SK-N-SH (cell line): ENCODE measurements around the gene C11orf97.

Experiments
- CHD2 ChIP-seq: fragments of 150-350 bp; IDR thresholded peaks from 2 replicates; pipeline ENCODE4 v1.6.1; 2018; ENCODE audit warnings: low read length; ENCODE audit not compliant: partially characterized antibody
- EZH2phosphoT487 ChIP-seq: fragments of 200-600 bp; sonication (generic); IDR thresholded peaks from 2 replicates; pipeline ENCODE4 v1.6.1; 2017; ENCODE audit warnings: low read depth, mixed run types, mild to moderate bottlenecking, antibody characterized with exemption, moderate library complexity, borderline replicate concordance
- GABPA ChIP-seq: IDR thresholded peaks from 2 replicates; pipeline ENCODE4 v1.4.0; 2012; ENCODE audit warnings: low read depth, mild to moderate bottlenecking
- JUND ChIP-seq: IDR thresholded peaks from 2 replicates; pipeline ENCODE4 v1.4.0; 2012
- MEF2A ChIP-seq: IDR thresholded peaks from 2 replicates; pipeline ENCODE4 v1.4.0; 2012; ENCODE audit warnings: low read depth, borderline replicate concordance
- POLR2AphosphoS5 ChIP-seq: IDR thresholded peaks from 2 replicates; pipeline ENCODE4 v1.6.1; 2012; ENCODE audit warnings: low read depth, low read length
- RAD21 ChIP-seq: IDR thresholded peaks from 2 replicates; pipeline ENCODE4 v1.6.1; 2012; ENCODE audit warnings: mild to moderate bottlenecking, low read length
- RCOR1 ChIP-seq: fragments of 150-350 bp; IDR thresholded peaks from 2 replicates; pipeline ENCODE4 v1.6.1; 2017; ENCODE audit warnings: antibody characterized with exemption, low read length
- SIN3A ChIP-seq: IDR thresholded peaks from 2 replicates; pipeline ENCODE4 v1.6.1; 2012; ENCODE audit warnings: low read depth, mild to moderate bottlenecking, low read length, moderate library complexity, borderline replicate concordance
- SMC3 ChIP-seq: IDR thresholded peaks from 2 replicates; pipeline ENCODE4 v1.6.1; 2012; ENCODE audit warnings: low read depth, low read length, improper control_type of control experiment
- TAF1 ChIP-seq: IDR thresholded peaks from 2 replicates; pipeline ENCODE4 v1.6.1; 2012; ENCODE audit warnings: low read depth, mild to moderate bottlenecking, low read length, moderate library complexity, borderline replicate concordance
- TF ChIP-seq, protein P1 (sequence below): fragments of 200-600 bp; sonication (generic); IDR thresholded peaks from 2 replicates; pipeline ENCODE4 v1.6.1; 2017; ENCODE audit warnings: antibody characterized with exemption, mild to moderate bottlenecking, moderate library complexity
- TF ChIP-seq, protein P2 (sequence below): IDR thresholded peaks from 2 replicates; pipeline ENCODE4 v1.4.0; 2012; ENCODE audit warnings: low read depth

DNA sequence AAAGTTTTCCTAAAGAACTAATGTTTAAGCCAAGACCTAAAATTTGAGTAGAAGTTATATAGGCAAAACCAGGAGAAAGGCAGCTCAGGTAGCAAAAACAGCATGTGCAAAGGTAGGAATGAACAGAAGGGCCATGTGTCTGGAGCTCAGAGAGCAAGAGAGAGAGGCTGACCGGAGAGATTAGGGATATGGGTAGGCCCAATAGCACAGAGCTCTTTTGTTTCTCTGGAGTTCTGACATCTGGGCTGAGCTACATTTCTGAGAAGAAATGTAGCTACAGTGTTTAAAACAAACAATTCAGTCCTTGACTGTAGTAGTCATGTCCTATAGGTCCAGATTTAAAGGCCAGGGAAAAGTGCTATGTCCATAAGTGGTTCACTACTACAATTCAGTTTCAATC lies 4.5 kb downstream of the C11orf97 start:
- TF ChIP-seq RCOR1 (no peak), POLR2AphosphoS5 (no peak), EZH2phosphoT487 (no peak), GABPA (no peak), SMC3 (no peak), JUND (no peak), TAF1 (no peak), CHD2 (no peak), RAD21 (no peak), MEF2A (no peak), SIN3A (no peak)
- TF ChIP-seq, protein P1, sequence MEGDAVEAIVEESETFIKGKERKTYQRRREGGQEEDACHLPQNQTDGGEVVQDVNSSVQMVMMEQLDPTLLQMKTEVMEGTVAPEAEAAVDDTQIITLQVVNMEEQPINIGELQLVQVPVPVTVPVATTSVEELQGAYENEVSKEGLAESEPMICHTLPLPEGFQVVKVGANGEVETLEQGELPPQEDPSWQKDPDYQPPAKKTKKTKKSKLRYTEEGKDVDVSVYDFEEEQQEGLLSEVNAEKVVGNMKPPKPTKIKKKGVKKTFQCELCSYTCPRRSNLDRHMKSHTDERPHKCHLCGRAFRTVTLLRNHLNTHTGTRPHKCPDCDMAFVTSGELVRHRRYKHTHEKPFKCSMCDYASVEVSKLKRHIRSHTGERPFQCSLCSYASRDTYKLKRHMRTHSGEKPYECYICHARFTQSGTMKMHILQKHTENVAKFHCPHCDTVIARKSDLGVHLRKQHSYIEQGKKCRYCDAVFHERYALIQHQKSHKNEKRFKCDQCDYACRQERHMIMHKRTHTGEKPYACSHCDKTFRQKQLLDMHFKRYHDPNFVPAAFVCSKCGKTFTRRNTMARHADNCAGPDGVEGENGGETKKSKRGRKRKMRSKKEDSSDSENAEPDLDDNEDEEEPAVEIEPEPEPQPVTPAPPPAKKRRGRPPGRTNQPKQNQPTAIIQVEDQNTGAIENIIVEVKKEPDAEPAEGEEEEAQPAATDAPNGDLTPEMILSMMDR, result no peak
- TF ChIP-seq, protein P2, sequence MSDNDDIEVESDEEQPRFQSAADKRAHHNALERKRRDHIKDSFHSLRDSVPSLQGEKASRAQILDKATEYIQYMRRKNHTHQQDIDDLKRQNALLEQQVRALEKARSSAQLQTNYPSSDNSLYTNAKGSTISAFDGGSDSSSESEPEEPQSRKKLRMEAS, result no peak
